GM21529 (cell line): ENCODE results near the gene YY1AP1.
A peak's percentile ranks its signal among the peaks of the same experiment; 100 is the strongest.
"Not testable (repeated sequence)": the region's sequence is repeated elsewhere in the genome, so short reads cannot be mapped to it uniquely, and the experiment has no call there.

Experiments used
- ATAC-seq: cut with Tn5 transposase; IDR thresholded peaks from one replicate; pipeline ENCODE4 v1.9.1; 2021; ENCODE audit not compliant: unreplicated experiment

Gene YY1AP1

GRCh38 chr1:155648207-155649147 lies 40.1 kb downstream of the YY1AP1 start:
- no peak for ATAC-seq

- ATAC-seq, result no peak
These were observed 42.3 kb downstream of the YY1AP1 start for GRCh38 chr1:155646307-155646706.

DNA sequence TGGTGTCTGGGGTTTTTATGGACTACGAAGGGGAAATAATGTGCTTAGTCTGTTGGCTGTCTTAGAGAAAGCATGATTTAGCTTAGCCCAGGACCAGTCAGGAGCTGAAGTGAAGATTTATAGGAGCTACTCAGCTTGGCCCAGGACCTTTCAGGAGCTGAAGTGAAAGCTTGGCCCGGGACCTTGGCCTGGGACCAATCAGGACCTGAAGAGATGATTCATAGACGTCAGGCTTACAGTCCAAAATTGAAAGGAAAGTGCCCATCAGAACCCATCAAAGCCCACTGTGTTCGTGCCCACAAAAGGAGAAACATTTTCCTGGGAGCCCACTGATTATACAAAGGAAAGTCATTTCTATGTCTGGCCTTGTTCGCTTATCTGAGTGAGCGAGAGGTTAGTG lies 42.9 kb downstream of the YY1AP1 start:
- ATAC-seq, result no peak

GRCh38 chr1:155645034-155645598 lies 43.5 kb downstream of the YY1AP1 start:
- no peak for ATAC-seq

GRCh38 chr1:155643230-155643629 lies 45.3 kb downstream of the YY1AP1 start:
- no peak for ATAC-seq

DNA sequence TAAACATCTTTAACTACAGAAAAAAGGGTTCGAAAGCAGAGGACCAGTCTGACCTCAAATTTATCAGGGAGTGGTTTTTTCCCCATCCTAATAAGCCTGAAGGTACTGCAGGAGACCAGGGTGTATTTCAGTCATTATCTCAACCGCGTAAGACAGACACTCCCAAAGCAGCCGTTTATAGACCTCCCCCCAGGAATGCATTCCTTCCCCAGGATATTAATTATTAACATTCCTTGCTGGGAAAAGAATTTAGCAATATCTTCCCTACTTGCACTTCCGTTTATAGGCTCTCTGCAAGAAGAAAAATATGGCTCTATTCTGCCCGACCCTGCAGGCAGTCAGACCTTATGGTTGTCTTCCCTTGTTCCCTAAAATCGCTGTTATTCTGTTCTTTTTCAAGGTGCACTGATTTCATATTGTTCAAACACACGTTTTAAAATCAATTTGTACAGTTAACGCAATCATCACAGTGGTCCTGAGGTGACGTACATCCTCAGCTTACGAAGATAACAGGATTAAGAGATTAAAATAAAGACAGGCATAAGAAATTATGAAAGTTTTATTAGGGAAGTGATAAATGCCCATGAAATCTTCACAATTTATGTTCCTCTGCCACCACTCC lies 45.9 kb downstream of the YY1AP1 start:
- ATAC-seq, result not testable (repeated sequence)

GRCh38 chr1:155640367-155640766 lies 48.2 kb downstream of the YY1AP1 start:
- ATAC-seq, result no peak

DNA sequence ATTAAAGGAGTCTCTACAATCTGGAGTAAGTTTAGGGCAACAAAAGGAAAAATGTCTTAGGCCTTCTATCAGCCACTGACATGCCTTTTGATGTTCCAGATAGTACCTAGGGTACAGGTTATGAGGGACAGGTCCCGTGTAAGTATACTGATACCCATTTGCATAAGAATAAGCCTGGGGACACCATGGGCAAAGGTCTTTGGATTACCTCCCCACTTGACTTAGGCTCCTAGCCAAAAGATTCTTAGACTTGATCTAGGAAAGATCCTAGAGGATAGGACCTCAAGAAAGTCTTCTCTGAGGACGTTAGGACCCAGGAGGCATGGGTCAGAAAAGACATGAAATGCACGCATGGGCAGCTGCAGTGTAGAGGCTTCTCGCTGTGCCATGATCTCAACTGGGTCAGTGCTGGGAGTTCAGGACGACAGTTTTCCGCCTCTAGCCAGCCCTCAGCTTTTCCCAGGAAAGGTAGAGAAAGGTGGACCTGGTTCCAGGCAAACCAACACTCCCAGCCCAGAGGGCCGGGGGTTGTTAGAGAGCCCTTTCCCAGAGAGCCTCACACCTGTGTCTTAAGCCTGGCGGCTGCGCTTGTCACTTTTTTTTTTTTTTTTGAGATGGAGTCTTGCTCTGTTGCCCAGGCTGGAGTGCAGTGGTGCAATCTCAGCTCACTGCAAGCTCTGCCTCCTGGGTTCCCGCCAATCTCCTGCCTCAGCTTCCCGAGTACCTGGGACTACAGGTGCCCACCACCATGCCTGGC lies 52.0 kb downstream of the YY1AP1 start:
- no peak for ATAC-seq

DNA sequence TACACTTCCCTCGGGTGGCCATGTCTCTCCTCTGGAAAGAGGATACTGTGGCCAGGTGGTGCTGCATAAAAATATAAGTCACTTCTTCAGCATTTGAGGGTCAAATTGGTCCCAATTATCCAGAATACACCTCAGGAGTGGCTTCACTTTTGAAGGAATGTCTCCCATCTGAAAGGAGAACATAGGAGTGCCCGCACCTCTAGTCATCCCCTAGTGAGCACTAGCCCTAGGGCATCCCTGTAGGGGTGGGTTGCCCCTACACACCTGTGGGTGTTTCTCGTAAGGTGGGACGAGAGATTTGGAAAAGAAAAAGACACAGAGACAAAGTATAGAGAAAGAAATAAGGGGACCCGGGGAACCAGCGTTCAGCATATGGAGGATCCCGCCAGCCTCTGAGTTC lies 62.1 kb downstream of the YY1AP1 start:
- not testable (repeated sequence) for ATAC-seq

- no peak for ATAC-seq
These were observed 65.2 kb downstream of the YY1AP1 start for GRCh38 chr1:155623357-155623756.

DNA sequence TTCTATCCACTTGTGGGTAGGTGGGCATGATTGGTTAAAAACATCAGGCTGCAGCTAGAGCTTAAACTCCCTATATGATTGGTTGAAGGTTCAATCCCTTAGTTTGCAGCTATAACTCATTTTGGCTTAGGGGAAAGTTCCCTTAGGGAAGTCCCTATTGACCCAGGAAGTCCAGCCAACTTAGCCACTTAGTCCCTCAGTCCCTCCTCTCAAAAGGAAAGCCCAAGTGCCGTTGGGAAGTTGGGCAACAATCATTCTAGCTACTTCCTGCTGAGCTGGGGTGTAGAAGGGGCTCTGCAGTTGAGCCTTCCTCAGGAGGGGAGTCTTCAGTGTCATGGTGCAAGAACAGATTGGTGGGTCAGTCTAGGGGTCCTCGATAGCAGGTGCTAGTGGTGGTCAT lies 66.4 kb downstream of the YY1AP1 start:
- ATAC-seq, result no peak

- ATAC-seq, result not testable (repeated sequence)
These were observed 75.3 kb downstream of the YY1AP1 start for GRCh38 chr1:155613226-155613625.

DNA sequence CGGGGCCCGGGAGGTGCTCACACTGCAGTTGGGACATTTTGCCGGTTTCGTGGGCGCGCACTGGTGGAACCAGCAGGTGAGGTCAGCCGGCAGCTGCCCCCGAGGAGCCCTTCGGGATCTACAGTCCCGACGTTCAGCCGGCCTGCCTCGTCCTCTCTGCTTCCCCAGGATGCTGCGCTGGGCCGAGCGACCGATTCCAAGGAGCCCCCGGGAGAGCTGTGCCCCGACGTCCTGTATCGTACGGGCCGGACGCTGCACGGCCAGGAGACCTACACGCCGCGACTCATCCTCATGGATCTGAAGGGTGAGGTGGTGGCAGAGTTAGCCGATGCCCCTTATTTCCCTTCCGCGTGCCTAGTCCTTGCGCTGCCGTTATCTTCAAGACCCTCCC lies 78.3 kb downstream of the YY1AP1 start:
- not testable (repeated sequence) for ATAC-seq

DNA sequence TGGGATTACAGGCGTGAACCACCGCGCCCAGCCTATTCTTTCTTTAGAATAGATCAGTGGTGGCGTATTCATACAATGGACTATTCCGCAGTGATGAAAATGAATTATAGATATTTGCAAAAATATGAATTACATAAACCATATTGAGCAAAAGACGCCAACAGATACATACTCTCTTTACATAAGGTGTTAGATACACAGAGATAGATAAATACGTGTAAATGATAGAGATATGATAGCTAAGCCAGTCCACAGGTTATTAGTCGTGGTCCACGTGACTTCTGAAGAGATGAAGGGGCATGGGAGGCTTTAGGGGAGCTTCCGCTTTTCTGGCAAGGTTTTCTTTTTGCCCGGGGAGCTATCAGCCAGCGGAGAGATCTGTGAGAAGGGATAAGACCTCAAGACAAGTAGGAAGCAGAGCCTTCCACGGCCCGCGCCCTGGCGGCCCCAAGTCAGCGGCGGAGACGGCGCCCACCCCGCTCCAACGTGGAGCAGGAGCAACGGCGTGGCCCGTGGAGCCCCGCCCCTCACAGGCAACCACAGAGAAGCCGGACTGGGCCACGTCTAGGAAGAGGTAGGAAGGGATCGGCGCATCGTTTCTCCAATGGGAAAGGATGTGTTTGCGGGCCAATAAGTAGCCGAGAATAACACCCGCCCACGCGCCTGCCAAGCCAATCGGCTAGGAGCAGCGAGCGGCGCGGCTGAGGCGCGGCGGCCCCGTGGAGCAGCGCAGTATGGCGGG lies 78.9 kb downstream of the YY1AP1 start, which contains the start of gene MSTO1:
Gene MSTO1, plus strand, starts transcription at position 704 of the 742 bp plus-strand sequence. Its CDS starts 31 bp downstream, at position 735.
- peak; percentile 92 for ATAC-seq
